Left lung (tissue), 10 donors: Measurements from ENCODE around the gene CBX6. TPM values are rescaled to one million over a fixed set of nuclear protein-coding genes. Genes with fewer than 3 reads are reported as not detected.

Experiments used
- ATAC-seq: fragments of 200-7000 bp; cut with Tn5 transposase; one replicate; pipeline ENCODE4 v1.9.1; 2020; ENCODE audit warnings: moderate library complexity
- DNase-seq, 4 donors: peaks; one replicate each; pipeline ENCODE4 v3.0.0-alpha.2; 2013 to 2020
- H3K27ac ChIP-seq, 2 donors: fragments of 200-600 bp; sonication (generic) in 1 of 2; one replicate each; pipeline versions ENCODE4 v1.5.0 to v1.8.0; 2020 to 2021
- H3K27me3 ChIP-seq, 2 donors: fragments of 200-600 bp; sonication (generic) in 1 of 2; one replicate each; pipeline versions ENCODE4 v1.5.0 to v1.8.0; 2020 to 2021
- H3K36me3 ChIP-seq, 2 donors: fragments of 200-600 bp; sonication (generic) in 1 of 2; one replicate each; pipeline versions ENCODE4 v1.5.0 to v1.8.0; 2020 to 2021
- H3K4me1 ChIP-seq, 2 donors: fragments of 200-600 bp; one replicate each; pipeline ENCODE4 v1.8.0; 2021
- H3K4me3 ChIP-seq, 2 donors: fragments of 200-600 bp; sonication (generic) in 1 of 2; one replicate each; pipeline versions ENCODE4 v1.5.0 to v1.8.0; 2020 to 2021; ENCODE audit warnings: mild to moderate bottlenecking in 1 of 2
- H3K9me3 ChIP-seq, 2 donors: fragments of 200-600 bp; sonication (generic) in 1 of 2; one replicate each; pipeline versions ENCODE4 v1.5.0 to v1.8.0; 2020 to 2021
- intact Hi-C, 2 donors: fragments of 100-400 bp; cut with DNase I; formaldehyde crosslinking; loops; one replicate each; pipeline versions ENCODE4 v1.11.2 to v1.14.2; 2022
- polyA plus RNA-seq, 6 donors: library from polyadenylated mRNA; unstranded; fragments of 120-200 nt; gene quantifications; one replicate each; pipeline ENCODE4 v1.2.1, GENCODE V29; 2013; ENCODE audit not compliant: insufficient read length in 6 of 6
- total RNA-seq, 2 donors: library from RNA; stranded (reverse); fragmentation: NEBNext Ultra II Directional; extraction: Animal tissue kit (Norgen Biotek cat#: 25700); gene quantifications; one replicate each; pipeline ENCODE4 v1.2.1, GENCODE V29; 2021
- TF ChIP-seq, protein P1 (sequence below), 2 donors: fragments of 200-600 bp; sonication (generic) in 1 of 2; IDR thresholded peaks; one replicate each; pipeline versions ENCODE4 v1.5.0 to v1.8.0; 2021; ENCODE audit warnings: antibody characterized with exemption in 2 of 2
- donor health status: DM: no; HTN: yes; CAD: no.
- donor health status: DM: no; HTN: no; CAD: no.

The CBX6 gene
- total and polyA plus RNA-seq, 8 donors, result 22.0 to 80.0 (median 43.6) TPM

DNA sequence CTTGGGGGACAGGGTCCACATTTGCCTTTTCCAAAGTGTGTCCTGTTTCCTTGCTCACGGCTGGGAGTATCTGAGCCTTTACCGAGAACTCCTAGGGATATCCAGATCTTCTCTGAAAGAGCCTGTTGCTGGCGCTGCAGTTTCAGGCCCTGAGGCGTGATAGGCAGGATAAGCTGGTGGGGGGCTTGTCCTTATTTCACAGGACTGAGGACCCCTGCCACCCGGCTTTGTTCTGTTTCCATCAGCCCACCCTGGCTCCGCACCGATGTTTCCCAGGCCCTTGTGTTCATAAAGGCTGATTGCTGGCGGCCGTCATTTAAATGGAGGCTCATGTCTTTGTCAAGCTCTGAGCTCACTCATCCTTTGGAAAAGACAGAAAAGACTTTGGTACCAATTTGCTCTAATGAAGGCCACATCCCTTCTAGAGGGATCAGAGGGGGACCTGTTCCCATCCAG, 18.8 kb downstream of the CBX6 start:
- Histone ChIP-seq H3K9me3 (no peaks in the 10 kb centered on the region), H3K4me3 (no peak overlapping the region), H3K4me1 (no peaks in the 10 kb centered on the region), H3K27ac (no peak overlapping the region), H3K27me3 (peaks cover 0 to 17% of the 10 kb centered on the region in 2 donors), H3K36me3 (no peaks in the 10 kb centered on the region)
- DNase-seq (no peak), ATAC-seq (no peak)
- TF ChIP-seq, protein P1, sequence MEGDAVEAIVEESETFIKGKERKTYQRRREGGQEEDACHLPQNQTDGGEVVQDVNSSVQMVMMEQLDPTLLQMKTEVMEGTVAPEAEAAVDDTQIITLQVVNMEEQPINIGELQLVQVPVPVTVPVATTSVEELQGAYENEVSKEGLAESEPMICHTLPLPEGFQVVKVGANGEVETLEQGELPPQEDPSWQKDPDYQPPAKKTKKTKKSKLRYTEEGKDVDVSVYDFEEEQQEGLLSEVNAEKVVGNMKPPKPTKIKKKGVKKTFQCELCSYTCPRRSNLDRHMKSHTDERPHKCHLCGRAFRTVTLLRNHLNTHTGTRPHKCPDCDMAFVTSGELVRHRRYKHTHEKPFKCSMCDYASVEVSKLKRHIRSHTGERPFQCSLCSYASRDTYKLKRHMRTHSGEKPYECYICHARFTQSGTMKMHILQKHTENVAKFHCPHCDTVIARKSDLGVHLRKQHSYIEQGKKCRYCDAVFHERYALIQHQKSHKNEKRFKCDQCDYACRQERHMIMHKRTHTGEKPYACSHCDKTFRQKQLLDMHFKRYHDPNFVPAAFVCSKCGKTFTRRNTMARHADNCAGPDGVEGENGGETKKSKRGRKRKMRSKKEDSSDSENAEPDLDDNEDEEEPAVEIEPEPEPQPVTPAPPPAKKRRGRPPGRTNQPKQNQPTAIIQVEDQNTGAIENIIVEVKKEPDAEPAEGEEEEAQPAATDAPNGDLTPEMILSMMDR (IDR thresholded peaks at IDR 0.05), result no peak
- intact Hi-C loops, result no loop called here

DNA sequence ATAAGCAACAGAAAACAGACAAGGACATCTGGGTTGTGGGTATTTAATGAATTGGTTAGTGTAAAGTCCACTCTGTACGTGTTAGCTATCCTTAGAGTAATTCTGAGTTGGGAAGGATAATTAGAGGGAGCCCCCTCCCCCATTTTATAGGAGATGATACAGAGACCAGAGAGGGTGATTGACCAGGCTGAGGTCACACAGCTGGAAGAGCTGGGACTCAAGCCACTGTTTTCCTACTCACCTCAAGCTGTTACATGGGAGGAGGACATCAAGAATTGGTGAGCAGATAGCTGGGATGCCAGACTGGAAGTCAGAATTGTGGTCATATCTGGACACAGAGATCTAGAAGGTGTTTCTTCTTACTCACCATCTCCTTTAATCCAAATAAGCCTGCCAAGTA, 19.5 kb downstream of the CBX6 start:
- no peaks in the 10 kb centered on the region for H3K9me3 ChIP-seq
- H3K27me3 ChIP-seq, result peaks cover 0 to 17% of the 10 kb centered on the region in 2 donors
- H3K36me3 ChIP-seq, result no peaks in the 10 kb centered on the region
- intact Hi-C loops, result no loop called here
- no peak overlapping the region for H3K27ac ChIP-seq
- no peak overlapping the region for H3K4me3 ChIP-seq
- ATAC-seq (no peak), DNase-seq (no peak)
- TF ChIP-seq, protein P1 (IDR thresholded peaks at IDR 0.05), result no peak
- no peaks in the 10 kb centered on the region for H3K4me1 ChIP-seq

DNA sequence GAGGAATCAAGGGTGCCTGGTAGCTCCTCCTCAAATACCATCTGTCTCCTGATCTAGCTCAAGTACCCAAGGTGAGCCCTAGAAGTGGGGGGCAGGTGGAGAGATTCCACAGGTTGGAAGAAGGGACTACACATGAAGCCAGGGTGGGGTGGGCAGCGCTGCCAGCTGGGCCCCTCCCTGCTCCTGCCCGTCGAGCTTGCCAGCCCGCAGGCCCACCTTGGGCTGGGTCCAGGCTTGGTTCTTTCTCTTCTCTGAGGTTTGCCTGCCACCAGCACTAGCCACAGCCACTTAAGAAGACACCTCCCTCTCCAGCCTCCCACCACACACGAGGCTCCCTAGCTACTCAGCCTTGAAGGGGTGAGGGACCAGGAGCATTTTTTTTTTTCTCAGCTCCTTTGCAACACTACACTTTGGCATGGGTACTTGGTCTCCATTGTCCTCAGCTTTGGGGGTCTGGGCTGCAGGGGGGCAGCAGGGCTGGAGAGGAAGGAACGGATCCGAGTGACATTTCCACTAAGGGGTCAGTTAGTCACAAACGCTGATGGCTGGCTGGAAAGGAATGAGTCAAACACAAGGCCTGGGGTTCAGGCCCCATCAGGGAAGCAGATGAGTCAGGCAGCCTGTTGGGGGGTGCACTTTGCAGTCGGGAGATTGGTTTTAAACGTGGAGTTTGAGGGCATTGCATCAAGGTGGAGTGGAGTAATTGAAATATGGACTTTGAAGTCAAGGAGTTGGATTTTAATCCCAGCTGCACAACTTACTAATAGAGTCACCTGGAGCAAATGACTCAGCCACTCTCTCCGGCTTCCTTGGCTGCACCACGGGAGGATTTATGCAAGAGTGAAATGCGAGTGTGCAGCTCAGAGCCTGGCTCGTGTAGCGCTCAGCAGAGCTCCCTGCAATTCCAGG, 20.8 kb downstream of the CBX6 start:
- ATAC-seq (no peak), DNase-seq (peak in 1 of 4 donors; percentile 34)
- H3K27me3 ChIP-seq, result peaks cover 0 to 23% of the 10 kb centered on the region in 2 donors
- no peaks in the 10 kb centered on the region for H3K36me3 ChIP-seq
- H3K4me1 ChIP-seq, result no peaks in the 10 kb centered on the region
- intact Hi-C loops, result no loop called here
- H3K9me3 ChIP-seq, result no peaks in the 10 kb centered on the region
- no peak overlapping the region for H3K27ac ChIP-seq
- TF ChIP-seq, protein P1 (IDR thresholded peaks at IDR 0.05), result no peak
- H3K4me3 ChIP-seq, result no peak overlapping the region

DNA sequence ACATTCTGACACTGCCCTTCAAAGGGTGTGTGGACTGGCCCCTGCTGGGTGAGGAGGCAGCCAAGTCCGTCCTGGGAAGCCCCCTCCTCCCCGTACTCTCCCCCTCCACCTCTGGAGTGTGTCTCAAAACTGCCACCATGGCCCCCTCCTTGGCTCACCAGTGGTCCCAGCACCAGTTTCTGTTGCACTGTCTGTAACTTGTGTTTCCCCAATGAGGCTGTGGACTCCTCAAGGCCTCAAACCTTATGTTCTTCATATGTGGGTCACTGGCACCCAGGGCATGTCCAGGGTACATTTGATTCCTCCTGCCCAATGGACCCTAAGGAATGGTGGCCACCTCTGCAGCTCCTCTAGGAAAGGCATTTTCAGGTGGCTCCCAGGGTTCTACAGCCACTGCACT, 21.6 kb downstream of the CBX6 start:
- TF ChIP-seq, protein P1 (IDR thresholded peaks at IDR 0.05), result no peak

DNA sequence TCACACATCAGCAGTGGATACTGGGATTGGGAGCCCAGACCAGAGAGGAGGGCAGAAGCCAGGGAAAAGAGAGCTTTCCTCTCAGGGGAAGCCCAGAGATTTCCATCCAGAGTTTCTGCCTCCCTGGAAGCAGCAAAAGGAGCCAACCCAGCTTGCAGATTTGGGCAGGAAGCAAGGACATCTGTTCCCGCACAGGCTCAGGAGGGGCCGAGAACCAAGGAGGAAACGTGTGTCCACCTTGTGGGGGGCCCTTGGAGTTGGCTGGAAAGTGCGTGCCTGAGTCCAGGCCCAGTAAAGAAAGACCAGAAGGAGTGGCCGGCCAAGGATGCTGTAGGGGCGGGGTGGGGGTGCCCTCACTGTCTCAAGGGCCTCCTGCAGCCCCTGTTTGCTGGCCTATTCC, 22.2 kb downstream of the CBX6 start:
- intact Hi-C loops, result no loop called here
- H3K9me3 ChIP-seq, result no peaks in the 10 kb centered on the region
- H3K36me3 ChIP-seq, result no peaks in the 10 kb centered on the region
- no peak overlapping the region for H3K27ac ChIP-seq
- H3K27me3 ChIP-seq, result peaks cover 0 to 36% of the 10 kb centered on the region in 2 donors
- no peak for ATAC-seq
- no peak overlapping the region for H3K4me3 ChIP-seq
- peak in 1 of 4 donors; percentile 27 for DNase-seq
- TF ChIP-seq, protein P1 (IDR thresholded peaks at IDR 0.05), result no peak
- no peaks in the 10 kb centered on the region for H3K4me1 ChIP-seq

More for the DNA sequence above, 21.6 kb downstream of the CBX6 start:
- Histone ChIP-seq H3K9me3 (no peaks in the 10 kb centered on the region), H3K4me1 (no peaks in the 10 kb centered on the region), H3K27me3 (peaks cover 0 to 31% of the 10 kb centered on the region in 2 donors), H3K4me3 (no peak overlapping the region), H3K36me3 (no peaks in the 10 kb centered on the region), H3K27ac (no peak overlapping the region)
- ATAC-seq (no peak), DNase-seq (no peak)
- intact Hi-C loops, result no loop called here
